ENCODE results near the gene NBDY.

- TF ChIP-seq EP300 (IDR thresholded peaks at IDR 0.05) (no peak), CTCF (IDR thresholded peaks at IDR 0.05) (no peak), POLR2AphosphoS5 (IDR thresholded peaks at IDR 0.05) (no peak)
These were observed 64.0 kb downstream of the NBDY start for GRCh38 chrX:56793112-56793430.
